LoVo (cell line): ENCODE data around the gene HUS1.

Experiments
- DNase-seq: peaks from one replicate; pipeline ENCODE4 v3.0.0-alpha.2; 2016; ENCODE audit warnings: low spot score

The HUS1 gene

GRCh38 chr7:47979832-47980181 is 392 bp upstream of the HUS1 start:
- DNase-seq: no peak

GRCh38 chr7:47978790-47979144 is 648 bp downstream of the HUS1 start:
- no peak for DNase-seq

- no peak for DNase-seq
Measured at GRCh38 chr7:47973739-47974138, 5.7 kb downstream of the HUS1 start.

GRCh38 chr7:47970761-47971160 is 8.7 kb downstream of the HUS1 start:
- no peak for DNase-seq

- DNase-seq: peak; percentile 48
Measured at GRCh38 chr7:47968847-47969774, 10.3 kb downstream of the HUS1 start.

GRCh38 chr7:47967708-47968107 is 11.7 kb downstream of the HUS1 start:
- DNase-seq: no peak

GRCh38 chr7:47967123-47967522 is 12.3 kb downstream of the HUS1 start:
- DNase-seq: no peak

GRCh38 chr7:47965456-47965855 is 14.0 kb downstream of the HUS1 start:
- no peak for DNase-seq

- DNase-seq: no peak
Measured at GRCh38 chr7:47962262-47962661, 17.2 kb downstream of the HUS1 start.

- no peak for DNase-seq
Measured at GRCh38 chr7:47957156-47957555, 22.3 kb downstream of the HUS1 start.

GRCh38 chr7:47956220-47956619 is 23.2 kb downstream of the HUS1 start:
- DNase-seq: no peak

- DNase-seq: no peak
Measured at GRCh38 chr7:47954231-47954911, 25.0 kb downstream of the HUS1 start.

GRCh38 chr7:47953822-47954221 is 25.6 kb downstream of the HUS1 start:
- DNase-seq: no peak

- no peak for DNase-seq
Measured at GRCh38 chr7:47952224-47952623, 27.2 kb downstream of the HUS1 start.

GRCh38 chr7:47951374-47951773 is 28.0 kb downstream of the HUS1 start:
- DNase-seq: no peak

GRCh38 chr7:47950714-47951113 is 28.7 kb downstream of the HUS1 start:
- peak; percentile 31 for DNase-seq

GRCh38 chr7:47949703-47950102 is 29.7 kb downstream of the HUS1 start:
- DNase-seq: no peak

- no peak for DNase-seq
Measured at GRCh38 chr7:47948141-47948790, 31.1 kb downstream of the HUS1 start, which contains the start of gene PKD1L1. PKD1L1 (minus strand) TSS chr7:47948466; CDS start chr7:47948440, 26 bp downstream.

GRCh38 chr7:47947355-47947749 is 32.1 kb downstream of the HUS1 start:
- no peak for DNase-seq

- no peak for DNase-seq
Measured at GRCh38 chr7:47946581-47947354, 32.6 kb downstream of the HUS1 start.

- DNase-seq: peak; percentile 76
Measured at GRCh38 chr7:47945261-47946015, 34.0 kb downstream of the HUS1 start.
